Fibroblast of lung (primary cell): Measurements from ENCODE around the gene RASL11B.

ENCODE experiments used
- CTCF ChIP-seq, 2 donors: IDR thresholded peaks in 1 of 2; conservative IDR thresholded peaks in 1 of 2; 1 replicate in 1 of 2; 2 replicates in 1 of 2; pipeline ENCODE4 v1.5.1; 2011 to 2012; ENCODE audit warnings: low read length in 2 of 2, control low read depth in 1 of 2, inconsistent platforms in 1 of 2, low read depth in 1 of 2, mild to moderate bottlenecking in 1 of 2
- EZH2 ChIP-seq: IDR thresholded peaks from 2 replicates; pipeline ENCODE4 v1.5.1; 2012; ENCODE audit warnings: low read length, control low read depth, mild to moderate bottlenecking; ENCODE audit errors: missing control alignments

GRCh38 chr4:52813546-52813945 is 48.6 kb upstream of the RASL11B start:
- TF ChIP-seq CTCF (conservative IDR thresholded peaks at IDR 0.05 in 1 of 2, IDR thresholded peaks at IDR 0.05 in 1 of 2; ENCODE audit: low read depth in 1 of 2, low read length in 2 of 2) (no peak), EZH2 (no peak)
